ENCODE data around the gene OR4E1. TPM values are rescaled to one million over a fixed set of nuclear protein-coding genes. Genes with fewer than 3 reads are reported as not detected.
"Not testable (repeated sequence)": the region's sequence is repeated elsewhere in the genome, so short reads cannot be mapped to it uniquely, and the experiment has no call there.

OR4E1 gene
- total RNA-seq, 1 donor from 2014 or later: not detected

DNA sequence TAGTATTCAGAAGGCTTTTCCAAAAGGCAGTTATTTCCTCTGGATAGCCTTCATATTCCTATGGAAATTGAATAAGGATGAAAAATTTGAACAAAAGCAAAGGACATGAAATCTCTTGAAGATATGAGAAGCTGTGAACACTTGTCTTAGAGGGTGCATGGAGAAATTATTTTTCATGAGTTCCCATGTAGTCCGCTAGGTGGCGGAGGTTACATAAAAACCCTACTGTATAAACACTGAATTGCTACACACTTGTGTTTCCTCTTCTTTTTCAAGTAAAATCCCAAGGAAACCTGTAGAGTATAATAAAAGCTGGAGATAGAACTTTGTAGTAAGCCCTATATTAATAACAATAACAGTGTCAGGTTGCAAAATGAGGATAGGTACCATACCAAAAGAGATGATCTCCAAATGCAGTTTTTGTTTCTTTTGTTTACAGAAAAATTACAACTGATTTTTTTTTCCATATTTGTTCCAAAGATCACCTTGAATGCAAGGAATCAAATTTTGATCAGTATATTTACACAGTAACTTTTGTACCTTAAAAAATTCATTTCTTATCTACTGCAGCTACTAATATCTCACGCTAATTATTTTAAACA, 37.8 kb upstream of the OR4E1 start:
- peak; percentile 16 for DNase-seq (ENCODE audit: low read depth)
- TF ChIP-seq, protein P1, sequence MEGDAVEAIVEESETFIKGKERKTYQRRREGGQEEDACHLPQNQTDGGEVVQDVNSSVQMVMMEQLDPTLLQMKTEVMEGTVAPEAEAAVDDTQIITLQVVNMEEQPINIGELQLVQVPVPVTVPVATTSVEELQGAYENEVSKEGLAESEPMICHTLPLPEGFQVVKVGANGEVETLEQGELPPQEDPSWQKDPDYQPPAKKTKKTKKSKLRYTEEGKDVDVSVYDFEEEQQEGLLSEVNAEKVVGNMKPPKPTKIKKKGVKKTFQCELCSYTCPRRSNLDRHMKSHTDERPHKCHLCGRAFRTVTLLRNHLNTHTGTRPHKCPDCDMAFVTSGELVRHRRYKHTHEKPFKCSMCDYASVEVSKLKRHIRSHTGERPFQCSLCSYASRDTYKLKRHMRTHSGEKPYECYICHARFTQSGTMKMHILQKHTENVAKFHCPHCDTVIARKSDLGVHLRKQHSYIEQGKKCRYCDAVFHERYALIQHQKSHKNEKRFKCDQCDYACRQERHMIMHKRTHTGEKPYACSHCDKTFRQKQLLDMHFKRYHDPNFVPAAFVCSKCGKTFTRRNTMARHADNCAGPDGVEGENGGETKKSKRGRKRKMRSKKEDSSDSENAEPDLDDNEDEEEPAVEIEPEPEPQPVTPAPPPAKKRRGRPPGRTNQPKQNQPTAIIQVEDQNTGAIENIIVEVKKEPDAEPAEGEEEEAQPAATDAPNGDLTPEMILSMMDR (IDR thresholded peaks at IDR 0.05; ENCODE audit: insufficient read depth, low read length, poor library complexity, severe bottlenecking): peak; percentile 76
- Histone ChIP-seq H3K4me3 (ENCODE audit: low read depth, low read length) (no peak overlapping the region), H3K27me3 (ENCODE audit: control insufficient read depth, insufficient read depth, low read length) (no peaks in the 10 kb centered on the region), H3K36me3 (ENCODE audit: control insufficient read depth, insufficient read depth, low read length) (no peaks in the 10 kb centered on the region)

DNA sequence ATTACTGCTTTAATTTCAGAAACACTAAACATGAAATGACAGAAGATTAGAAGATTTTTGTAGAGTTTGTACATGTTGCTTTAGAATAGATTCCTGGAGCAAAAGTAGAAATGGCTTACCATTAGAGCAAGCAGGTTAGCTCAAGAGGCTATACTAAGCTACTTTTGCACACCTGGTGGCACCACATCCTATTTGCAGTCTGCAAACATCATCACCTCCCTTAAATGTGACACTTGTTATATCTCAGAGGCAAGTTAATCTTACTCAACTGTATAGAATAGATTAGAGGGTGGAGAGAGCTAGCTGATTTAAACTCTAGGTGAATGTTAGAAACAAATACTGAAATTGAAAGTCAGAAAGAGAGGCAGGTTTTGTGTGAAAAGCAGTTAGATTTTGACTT, 30.7 kb upstream of the OR4E1 start:
- no peaks in the 10 kb centered on the region for H3K27me3 ChIP-seq (ENCODE audit: control insufficient read depth, insufficient read depth, low read length)
- TF ChIP-seq, protein P1 (IDR thresholded peaks at IDR 0.05; ENCODE audit: insufficient read depth, low read length, poor library complexity, severe bottlenecking): no peak
- no peak for DNase-seq (ENCODE audit: low read depth)
- H3K4me3 ChIP-seq (ENCODE audit: low read depth, low read length): no peak overlapping the region
- H3K36me3 ChIP-seq (ENCODE audit: control insufficient read depth, insufficient read depth, low read length): no peaks in the 10 kb centered on the region

DNA sequence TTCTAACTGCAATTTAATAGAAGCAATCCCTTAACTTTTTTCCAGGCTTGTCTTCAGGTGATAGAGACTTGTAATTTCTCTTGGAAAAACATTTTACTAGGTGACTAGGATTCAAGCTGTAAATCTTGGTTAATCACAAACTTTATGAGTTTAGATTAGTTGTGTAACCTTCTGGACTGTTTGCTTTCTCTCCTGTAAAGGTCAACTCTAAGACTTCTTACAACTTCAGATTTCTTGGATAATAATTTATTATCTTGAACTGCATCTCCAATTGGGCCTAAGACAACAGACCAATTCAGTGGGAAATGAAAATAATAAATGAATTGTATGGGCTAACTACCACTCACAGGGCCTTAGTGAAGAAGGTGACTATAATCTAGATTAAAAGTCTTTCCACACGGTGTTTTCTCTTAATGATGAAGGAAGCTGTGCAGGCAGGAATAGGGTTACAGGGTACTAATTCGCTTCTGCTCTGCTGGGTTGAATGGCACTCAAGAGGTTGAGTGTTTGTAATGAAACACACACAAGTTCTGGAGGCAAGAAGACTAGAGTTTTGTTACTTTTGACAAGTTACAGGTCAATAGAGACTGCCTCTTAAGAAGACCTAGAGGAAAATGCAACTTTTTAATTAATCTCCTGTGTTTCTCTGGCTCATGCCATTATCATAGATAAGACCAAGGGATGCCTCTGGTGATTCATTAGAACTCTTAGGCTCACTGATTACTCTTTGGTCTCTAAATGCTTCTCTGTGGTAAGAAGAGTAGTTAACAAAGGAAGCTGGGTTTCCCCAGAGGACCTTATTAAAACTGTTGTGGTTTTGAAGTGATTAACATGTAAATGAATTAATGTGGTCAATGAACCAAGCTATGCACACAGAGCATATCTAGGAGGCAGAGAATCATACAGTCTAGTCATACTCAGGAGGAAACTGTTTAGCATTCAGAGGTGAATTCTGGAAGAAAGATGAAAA, 30.0 kb upstream of the OR4E1 start:
- no peak overlapping the region for H3K4me3 ChIP-seq (ENCODE audit: low read depth, low read length)
- TF ChIP-seq, protein P1 (IDR thresholded peaks at IDR 0.05; ENCODE audit: insufficient read depth, low read length, poor library complexity, severe bottlenecking): no peak
- H3K36me3 ChIP-seq (ENCODE audit: control insufficient read depth, insufficient read depth, low read length): no peaks in the 10 kb centered on the region
- H3K27me3 ChIP-seq (ENCODE audit: control insufficient read depth, insufficient read depth, low read length): no peaks in the 10 kb centered on the region
- DNase-seq (ENCODE audit: low read depth): no peak

DNA sequence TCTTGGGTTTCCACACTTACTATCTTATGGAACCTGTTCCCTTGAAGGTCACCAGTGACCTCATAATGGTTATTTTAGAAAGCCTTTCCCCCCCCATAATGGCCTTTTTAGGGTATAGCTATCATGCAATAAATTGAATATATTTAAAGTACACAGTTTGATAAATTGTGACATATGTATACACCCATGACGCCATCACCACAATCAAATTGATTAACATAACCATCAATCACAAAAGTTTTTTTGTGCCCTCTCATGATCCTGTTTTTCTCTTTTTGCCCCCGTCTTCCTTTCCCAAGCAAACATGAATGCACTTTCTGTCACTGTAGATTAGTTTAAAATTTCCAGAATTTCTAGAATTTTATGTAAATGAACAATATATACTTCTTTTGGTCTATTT, 28.7 kb upstream of the OR4E1 start:
- Histone ChIP-seq H3K27me3 (ENCODE audit: control insufficient read depth, insufficient read depth, low read length) (no peaks in the 10 kb centered on the region), H3K4me3 (ENCODE audit: low read depth, low read length) (no peak overlapping the region)
- TF ChIP-seq, protein P1 (IDR thresholded peaks at IDR 0.05; ENCODE audit: insufficient read depth, low read length, poor library complexity, severe bottlenecking): no peak

DNA sequence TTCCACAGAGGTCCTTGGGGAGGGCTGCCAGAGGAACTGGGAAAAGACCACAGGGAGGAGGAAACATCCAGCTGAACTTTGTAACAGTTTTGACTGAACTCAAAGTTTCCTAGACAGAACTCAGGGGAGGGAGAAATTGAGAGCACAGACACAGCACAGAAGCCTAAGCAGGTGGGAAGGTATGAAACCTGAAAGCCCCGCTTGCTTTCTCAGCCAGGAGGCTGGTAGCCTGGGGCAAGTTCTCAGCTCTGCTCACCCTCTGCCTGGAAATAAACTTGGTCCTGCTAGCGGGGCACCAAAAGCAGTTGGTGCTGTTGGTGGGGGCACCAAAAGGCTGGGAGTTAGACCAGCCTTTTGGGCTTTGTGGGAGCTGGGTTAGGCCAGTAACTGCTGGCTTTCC, 25.9 kb upstream of the OR4E1 start:
- DNase-seq (ENCODE audit: low read depth): no peak

More for the DNA sequence above, 28.7 kb upstream of the OR4E1 start:
- H3K36me3 ChIP-seq (ENCODE audit: control insufficient read depth, insufficient read depth, low read length): no peaks in the 10 kb centered on the region
- no peak for DNase-seq (ENCODE audit: low read depth)

DNA sequence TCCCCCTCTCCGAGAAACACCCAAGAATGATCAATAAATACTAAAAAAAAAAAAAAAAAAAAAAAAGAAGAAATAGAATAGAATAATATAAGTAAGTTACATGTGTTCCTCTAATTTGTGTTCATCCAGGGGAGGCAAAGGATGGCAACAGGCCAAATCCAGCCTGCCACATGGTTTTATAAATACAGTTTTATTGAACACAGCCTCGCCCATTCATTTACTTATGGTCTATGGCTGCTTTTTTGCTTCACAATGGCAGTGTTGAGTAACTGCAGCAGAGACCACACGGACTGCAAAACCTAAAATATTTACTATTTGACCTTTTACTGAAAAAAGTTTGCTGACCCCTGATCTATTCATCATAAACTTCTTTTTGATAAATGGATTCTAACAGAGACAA, 24.9 kb upstream of the OR4E1 start:
- not testable (repeated sequence) for H3K4me3 ChIP-seq (ENCODE audit: low read depth, low read length); H3K27me3 ChIP-seq (ENCODE audit: control insufficient read depth, insufficient read depth, low read length); H3K36me3 ChIP-seq (ENCODE audit: control insufficient read depth, insufficient read depth, low read length); DNase-seq (ENCODE audit: low read depth)

More for the DNA sequence above, 25.9 kb upstream of the OR4E1 start:
- no peaks in the 10 kb centered on the region for H3K36me3 ChIP-seq (ENCODE audit: control insufficient read depth, insufficient read depth, low read length)
- TF ChIP-seq, protein P1 (IDR thresholded peaks at IDR 0.05; ENCODE audit: insufficient read depth, low read length, poor library complexity, severe bottlenecking): no peak
- H3K27me3 ChIP-seq (ENCODE audit: control insufficient read depth, insufficient read depth, low read length): no peaks in the 10 kb centered on the region
- no peak overlapping the region for H3K4me3 ChIP-seq (ENCODE audit: low read depth, low read length)

DNA sequence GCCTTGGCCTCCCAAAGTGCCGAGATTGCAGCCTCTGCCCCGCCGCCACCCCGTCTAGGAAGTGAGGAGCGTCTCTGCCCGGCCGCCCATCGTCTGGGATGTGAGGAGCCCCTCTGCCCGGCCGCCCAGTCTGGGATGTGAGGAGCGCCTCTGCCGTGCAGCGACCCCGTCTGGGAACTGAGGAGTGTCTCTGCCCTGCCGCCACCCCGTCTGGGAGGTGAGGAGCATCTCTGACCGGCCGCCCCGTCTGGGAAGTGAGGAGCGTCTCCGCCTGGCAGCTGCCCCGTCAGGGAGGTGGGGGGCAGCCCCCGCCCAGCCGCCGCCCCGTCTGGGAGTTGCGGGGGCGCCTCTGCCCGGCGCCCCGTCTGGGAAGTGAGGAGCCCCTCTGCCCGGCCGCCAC, 24.0 kb upstream of the OR4E1 start:
- H3K4me3 ChIP-seq (ENCODE audit: low read depth, low read length); DNase-seq (ENCODE audit: low read depth); H3K36me3 ChIP-seq (ENCODE audit: control insufficient read depth, insufficient read depth, low read length); H3K27me3 ChIP-seq (ENCODE audit: control insufficient read depth, insufficient read depth, low read length): not testable (repeated sequence)

Data from kidney epithelial cell (primary cell).